Peyer's patch (tissue), 4 donors: Measurements from ENCODE around the gene AP2A1. TPM values are rescaled to one million over a fixed set of nuclear protein-coding genes. Genes with fewer than 3 reads are reported as not detected.

ENCODE experiments used
- DNase-seq, 3 donors: peaks; one replicate each; pipeline ENCODE4 v3.0.0-alpha.2; 2017 to 2019
- H3K27ac ChIP-seq, 4 donors: fragments of 200-600 bp; sonication (generic); one replicate each; pipeline ENCODE4 v1.5.1; 2016 to 2019
- H3K27me3 ChIP-seq, 2 donors: fragments of 200-600 bp; sonication (generic); one replicate each; pipeline ENCODE4 v1.5.1; 2019
- H3K36me3 ChIP-seq, 3 donors: fragments of 200-600 bp; sonication (generic); one replicate each; pipeline ENCODE4 v1.5.1; 2016 to 2019
- H3K4me1 ChIP-seq, 4 donors: fragments of 200-600 bp; sonication (generic); one replicate each; pipeline ENCODE4 v1.5.1; 2016 to 2019
- H3K4me3 ChIP-seq, 4 donors: fragments of 200-600 bp; sonication (generic); 1 replicate in 3 of 4; 2 replicates in 1 of 4; pipeline ENCODE4 v1.5.1; 2016 to 2019; ENCODE audit warnings: mild to moderate bottlenecking in 1 of 4
- H3K9me3 ChIP-seq, 4 donors: fragments of 200-600 bp; sonication (generic); one replicate each; pipeline ENCODE4 v1.5.1; 2016 to 2019; ENCODE audit warnings: mild to moderate bottlenecking in 1 of 4
- POLR2A ChIP-seq, 2 donors: fragments of 450-650 bp; IDR thresholded peaks; one replicate each; pipeline ENCODE4 v1.5.1; 2017; ENCODE audit warnings: antibody characterized with exemption in 2 of 2, mild to moderate bottlenecking in 2 of 2, moderate library complexity in 2 of 2
- total RNA-seq, 4 donors: library from RNA; depleted of rRNA; stranded (reverse); fragments of >200 nt; gene quantifications; one replicate each; pipeline ENCODE4 v1.1.0, GENCODE V29; 2016
- TF ChIP-seq, protein P1 (sequence below), 6 experiments: fragments of 450-650 bp in 4 of 6; fragments of 200-600 bp in 2 of 6; sonication (generic) in 1 of 6; IDR thresholded peaks; one replicate each; pipeline ENCODE4 v1.5.1; 2017 to 2019; ENCODE audit warnings: antibody characterized with exemption in 6 of 6, mild to moderate bottlenecking in 3 of 6, moderate library complexity in 1 of 6

Gene AP2A1
- total RNA-seq, 4 donors from 2014 or later: 57.8 to 102 (median 85.1) TPM

- Histone ChIP-seq H3K27me3 (no peaks in the 10 kb centered on the region), H3K4me1 (peaks cover 0 to 20% (median 7%) of the 10 kb centered on the region in 4 donors), H3K36me3 (peaks cover 0 to 40% (median 0%) of the 10 kb centered on the region in 3 donors), H3K27ac (no peak overlapping the region), H3K9me3 (no peaks in the 10 kb centered on the region), H3K4me3 (no peak overlapping the region)
- TF ChIP-seq, protein P1, sequence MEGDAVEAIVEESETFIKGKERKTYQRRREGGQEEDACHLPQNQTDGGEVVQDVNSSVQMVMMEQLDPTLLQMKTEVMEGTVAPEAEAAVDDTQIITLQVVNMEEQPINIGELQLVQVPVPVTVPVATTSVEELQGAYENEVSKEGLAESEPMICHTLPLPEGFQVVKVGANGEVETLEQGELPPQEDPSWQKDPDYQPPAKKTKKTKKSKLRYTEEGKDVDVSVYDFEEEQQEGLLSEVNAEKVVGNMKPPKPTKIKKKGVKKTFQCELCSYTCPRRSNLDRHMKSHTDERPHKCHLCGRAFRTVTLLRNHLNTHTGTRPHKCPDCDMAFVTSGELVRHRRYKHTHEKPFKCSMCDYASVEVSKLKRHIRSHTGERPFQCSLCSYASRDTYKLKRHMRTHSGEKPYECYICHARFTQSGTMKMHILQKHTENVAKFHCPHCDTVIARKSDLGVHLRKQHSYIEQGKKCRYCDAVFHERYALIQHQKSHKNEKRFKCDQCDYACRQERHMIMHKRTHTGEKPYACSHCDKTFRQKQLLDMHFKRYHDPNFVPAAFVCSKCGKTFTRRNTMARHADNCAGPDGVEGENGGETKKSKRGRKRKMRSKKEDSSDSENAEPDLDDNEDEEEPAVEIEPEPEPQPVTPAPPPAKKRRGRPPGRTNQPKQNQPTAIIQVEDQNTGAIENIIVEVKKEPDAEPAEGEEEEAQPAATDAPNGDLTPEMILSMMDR (IDR thresholded peaks at IDR 0.05): no peak
- TF ChIP-seq POLR2A (IDR thresholded peaks at IDR 0.05): no peak
- no peak for DNase-seq
Observed at GRCh38 chr19:49805822-49806619, 39.2 kb downstream of the AP2A1 start.

DNA sequence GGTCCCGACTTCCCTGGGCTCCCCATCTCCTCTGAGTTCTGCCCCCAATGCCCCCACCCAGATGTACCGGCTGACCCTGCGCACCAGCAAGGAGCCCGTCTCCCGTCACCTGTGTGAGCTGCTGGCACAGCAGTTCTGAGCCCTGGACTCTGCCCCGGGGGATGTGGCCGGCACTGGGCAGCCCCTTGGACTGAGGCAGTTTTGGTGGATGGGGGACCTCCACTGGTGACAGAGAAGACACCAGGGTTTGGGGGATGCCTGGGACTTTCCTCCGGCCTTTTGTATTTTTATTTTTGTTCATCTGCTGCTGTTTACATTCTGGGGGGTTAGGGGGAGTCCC, 39.8 kb downstream of the AP2A1 start:
- Histone ChIP-seq H3K9me3 (no peaks in the 10 kb centered on the region), H3K4me3 (no peak overlapping the region), H3K4me1 (peaks cover 0 to 20% (median 7%) of the 10 kb centered on the region in 4 donors), H3K27me3 (no peaks in the 10 kb centered on the region), H3K27ac (peak overlapping the region in 2 of 4 donors; percentile 60 to 75), H3K36me3 (peaks cover 0 to 34% (median 0%) of the 10 kb centered on the region in 3 donors)
- TF ChIP-seq, protein P1 (IDR thresholded peaks at IDR 0.05): no peak
- no peak for TF ChIP-seq POLR2A (IDR thresholded peaks at IDR 0.05)
- DNase-seq: no peak

- peak in 2 of 3 donors; percentile 48 to 61 for DNase-seq
- peak overlapping the region in 2 of 4 donors; percentile 60 to 75 for H3K27ac ChIP-seq
- H3K4me1 ChIP-seq: peaks cover 0 to 21% (median 7%) of the 10 kb centered on the region in 4 donors
- H3K27me3 ChIP-seq: no peaks in the 10 kb centered on the region
- H3K4me3 ChIP-seq: no peak overlapping the region
- TF ChIP-seq, protein P1 (IDR thresholded peaks at IDR 0.05): no peak
- no peak for TF ChIP-seq POLR2A (IDR thresholded peaks at IDR 0.05)
- H3K9me3 ChIP-seq: no peaks in the 10 kb centered on the region
- peaks cover 0 to 29% (median 0%) of the 10 kb centered on the region in 3 donors for H3K36me3 ChIP-seq
Observed at GRCh38 chr19:49807058-49807903, 40.5 kb downstream of the AP2A1 start.

DNA sequence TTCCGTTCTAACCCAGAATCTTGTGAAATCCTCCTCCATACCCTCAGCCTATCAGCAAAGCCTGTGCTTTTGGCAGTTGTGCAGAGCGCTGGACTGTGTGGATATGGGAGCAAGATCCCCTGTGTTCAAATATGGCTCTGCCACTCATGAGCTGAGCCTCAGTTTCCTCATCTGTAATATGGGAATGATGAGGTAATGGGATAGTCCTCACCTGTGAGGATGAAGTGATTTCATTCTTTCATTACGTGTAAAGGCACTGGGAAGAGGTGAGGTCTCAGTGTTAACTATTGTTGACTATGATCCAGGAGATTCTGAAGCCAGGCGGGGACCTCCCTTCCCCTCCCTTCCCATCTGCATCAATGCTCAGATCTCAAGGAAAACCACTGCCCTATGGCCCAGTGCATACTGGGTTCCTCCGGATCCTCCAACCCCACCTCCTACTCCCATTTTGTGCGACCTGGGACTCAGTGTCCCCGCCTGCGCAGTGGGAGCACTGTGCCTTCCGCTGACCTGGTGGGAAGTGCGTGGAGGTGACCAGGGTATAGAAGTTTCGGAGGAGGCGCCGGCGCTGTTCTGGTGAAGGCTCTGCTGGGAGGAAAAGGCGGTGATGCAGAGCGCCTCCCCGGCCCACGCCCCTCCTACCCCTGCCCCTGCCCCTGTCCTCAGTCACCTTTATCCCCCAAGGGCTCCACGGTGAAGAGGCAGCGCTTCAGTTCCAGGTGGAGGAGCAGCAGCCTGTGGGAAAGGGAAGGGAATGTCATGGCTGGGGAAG, 41.3 kb downstream of the AP2A1 start:
- H3K27ac ChIP-seq: peak overlapping the region in 3 of 4 donors; percentile 75 to 82 (median 76)
- H3K27me3 ChIP-seq: no peaks in the 10 kb centered on the region
- no peaks in the 10 kb centered on the region for H3K9me3 ChIP-seq
- peaks cover 0 to 26% (median 0%) of the 10 kb centered on the region in 3 donors for H3K36me3 ChIP-seq
- H3K4me1 ChIP-seq: peaks cover 0 to 28% (median 7%) of the 10 kb centered on the region in 4 donors
- H3K4me3 ChIP-seq: peak overlapping the region in 3 of 4 donors; percentile 53 to 71 (median 54)
- TF ChIP-seq POLR2A (IDR thresholded peaks at IDR 0.05): no peak
- TF ChIP-seq, protein P1 (IDR thresholded peaks at IDR 0.05): no peak
- DNase-seq: no peak

GRCh38 chr19:49808711-49809159, 41.9 kb downstream of the AP2A1 start:
- Histone ChIP-seq H3K27ac (peak overlapping the region; percentile 74 to 82 (median 76)), H3K4me1 (peaks cover 0 to 28% (median 7%) of the 10 kb centered on the region in 4 donors), H3K4me3 (peak overlapping the region; percentile 53 to 73 (median 62)), H3K9me3 (no peaks in the 10 kb centered on the region), H3K27me3 (no peaks in the 10 kb centered on the region), H3K36me3 (peaks cover 0 to 20% (median 0%) of the 10 kb centered on the region in 3 donors)
- TF ChIP-seq POLR2A (IDR thresholded peaks at IDR 0.05): no peak
- TF ChIP-seq, protein P1 (IDR thresholded peaks at IDR 0.05): no peak
- DNase-seq: peak; percentile 92 to 97 (median 97)
